ENCODE results near the gene LBX2.

DNA sequence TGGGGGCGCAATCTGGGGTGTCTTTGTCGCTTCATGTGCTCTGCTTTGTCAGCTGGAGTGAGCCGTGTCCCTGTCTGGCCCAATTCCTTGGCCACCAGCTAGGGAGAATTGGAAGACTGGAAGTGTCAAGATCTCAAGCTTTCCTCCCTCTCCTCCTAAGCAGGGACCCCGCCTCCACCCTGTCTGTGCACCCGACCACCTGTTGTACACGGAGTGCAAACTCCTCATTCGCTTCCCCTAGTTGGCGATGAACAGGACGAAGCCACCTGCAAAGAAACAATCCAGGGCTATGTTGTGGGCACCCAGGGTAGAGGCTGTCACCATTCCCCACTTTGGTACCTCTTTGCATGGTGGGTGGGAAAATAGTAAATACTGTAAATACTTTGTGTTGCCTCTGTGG, 28.3 kb upstream of the LBX2 start:
- TF ChIP-seq GATA2 (IDR thresholded peaks at IDR 0.05; ENCODE audit: low read depth, low read length) = no peak
- no peak for TF ChIP-seq GATA3 (IDR thresholded peaks at IDR 0.05; ENCODE audit: low read depth, low read length)
